DMS79 (cell line): ENCODE results near the gene ANKRD49.
"Not testable (repeated sequence)": the region's sequence is repeated elsewhere in the genome, so short reads cannot be mapped to it uniquely, and the experiment has no call there.

ENCODE experiments used
- DNase-seq: peaks from one replicate; lab custom pipeline; 2025; lab: John Stamatoyannopoulos, UW

Gene ANKRD49

DNA sequence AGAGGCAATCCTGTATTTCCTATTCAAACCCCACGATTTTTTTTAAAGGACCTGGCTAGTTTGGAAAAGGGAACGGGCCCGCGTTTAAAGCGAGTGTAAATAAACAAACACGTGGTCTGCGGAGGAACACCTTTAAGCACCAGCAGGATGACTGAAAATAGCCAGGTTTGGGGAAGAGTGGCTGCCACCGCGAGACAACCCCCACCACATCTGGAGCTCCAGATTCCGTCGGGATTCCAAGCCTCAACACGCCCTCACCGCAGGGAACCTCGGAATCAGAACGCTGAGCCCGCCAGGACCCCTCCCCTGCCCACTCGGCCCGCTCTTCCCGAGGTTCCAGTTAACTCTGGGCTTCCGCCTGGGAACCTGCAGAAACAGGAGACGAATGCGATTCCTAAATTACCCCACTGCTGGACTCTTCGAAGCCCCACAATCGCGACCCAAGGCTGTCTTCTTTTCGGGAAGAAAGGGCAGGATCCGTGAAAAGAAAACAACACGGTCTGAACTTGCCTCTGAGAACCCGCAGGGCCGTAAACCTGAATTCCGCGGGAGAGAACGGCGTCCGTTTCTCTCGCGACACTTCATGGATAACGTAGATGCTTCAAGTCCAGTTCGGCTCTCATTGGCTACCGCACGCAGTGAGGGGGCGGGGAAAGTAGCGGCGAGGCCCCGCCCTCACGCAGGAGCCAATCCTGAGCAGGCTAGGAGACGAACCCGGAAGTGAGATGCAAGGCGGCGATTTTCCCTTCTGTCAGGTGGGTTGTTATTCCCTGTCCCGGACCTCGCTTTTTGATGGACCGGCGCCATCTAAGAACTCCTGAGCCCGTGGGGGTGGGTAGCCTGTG is at the start of gene ANKRD49, which contains the start of gene MRE11:
Gene ANKRD49, plus strand, starts transcription at position 704 of the 845 bp plus-strand sequence. CDS start 2,710 bp downstream, outside the sequence.
Gene MRE11, minus strand, starts transcription at position 564 of the 845 bp plus-strand sequence. CDS start 1,043 bp downstream, outside the sequence.
- peak; percentile 99 for DNase-seq

GRCh38 chr11:94445641-94446040 is 48.1 kb upstream of the ANKRD49 start:
- no peak for DNase-seq

- DNase-seq = no peak
Measured at GRCh38 chr11:94447149-94447548, 46.6 kb upstream of the ANKRD49 start.

DNA sequence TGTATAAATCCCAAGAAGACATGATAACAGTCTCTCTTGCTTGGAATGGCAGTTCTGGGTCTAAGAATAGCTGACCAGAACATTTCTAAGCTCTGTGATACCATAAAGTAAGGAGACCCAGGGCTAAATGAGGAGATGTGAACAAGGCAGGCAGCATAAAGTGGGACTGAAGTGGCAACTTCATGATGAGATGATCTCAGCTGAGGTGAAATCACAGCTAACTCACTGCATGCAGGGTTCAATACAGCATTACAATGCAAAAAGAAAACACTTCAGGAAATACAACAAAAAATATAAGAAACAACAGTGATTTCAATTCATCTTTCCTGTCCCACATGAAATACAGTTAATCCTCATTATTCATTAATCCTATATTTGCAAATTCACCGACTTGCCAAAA is 44.8 kb upstream of the ANKRD49 start:
- DNase-seq = no peak

GRCh38 chr11:94449437-94449836 is 44.3 kb upstream of the ANKRD49 start:
- no peak for DNase-seq

GRCh38 chr11:94450048-94450447 is 43.7 kb upstream of the ANKRD49 start:
- no peak for DNase-seq

- no peak for DNase-seq
Measured at GRCh38 chr11:94452988-94453387, 40.8 kb upstream of the ANKRD49 start.

DNA sequence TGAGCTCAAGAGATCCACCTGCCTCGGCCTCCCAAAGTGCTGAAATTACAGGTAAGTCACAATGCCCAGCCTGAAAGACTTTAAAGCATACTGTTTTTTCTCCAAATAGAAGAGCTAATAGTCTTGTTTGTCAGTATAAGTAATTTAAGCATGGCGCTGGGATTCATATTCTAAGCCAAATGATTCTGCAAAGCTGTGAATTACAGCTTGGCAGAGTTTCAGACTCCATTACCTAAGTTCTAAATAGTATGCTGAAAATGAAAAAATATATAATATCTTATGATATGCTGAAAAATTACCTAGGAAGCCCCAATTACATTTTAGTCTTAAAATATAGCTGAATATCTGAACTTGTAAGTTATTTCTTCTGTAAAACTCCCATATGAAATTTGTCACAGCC is 39.5 kb upstream of the ANKRD49 start:
- no peak for DNase-seq

GRCh38 chr11:94455861-94456260 is 37.9 kb upstream of the ANKRD49 start:
- no peak for DNase-seq

GRCh38 chr11:94457118-94458029 is 36.4 kb upstream of the ANKRD49 start:
- DNase-seq = no peak

DNA sequence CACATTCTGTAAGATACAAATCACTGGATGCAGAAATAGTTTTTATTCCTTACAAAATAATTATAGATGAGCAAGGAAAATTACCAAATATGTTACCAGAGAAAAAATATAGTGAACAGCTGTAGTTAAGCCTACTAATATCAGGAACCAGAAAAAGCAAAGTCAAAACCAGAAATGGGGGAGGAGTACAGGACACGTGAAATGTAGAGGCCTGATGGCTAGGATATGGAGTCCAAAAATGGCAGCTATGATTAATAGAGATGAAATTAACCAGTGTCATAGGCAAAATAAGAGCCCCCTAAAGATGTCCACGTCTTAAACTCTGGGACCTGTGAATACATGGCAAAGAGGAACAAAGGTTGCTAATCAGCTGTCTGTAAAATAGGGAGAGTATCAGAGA is 34.2 kb upstream of the ANKRD49 start:
- DNase-seq = no peak

GRCh38 chr11:94469416-94469815 is 24.4 kb upstream of the ANKRD49 start:
- DNase-seq = no peak

- no peak for DNase-seq
Measured at GRCh38 chr11:94472916-94473799, 20.6 kb upstream of the ANKRD49 start.

DNA sequence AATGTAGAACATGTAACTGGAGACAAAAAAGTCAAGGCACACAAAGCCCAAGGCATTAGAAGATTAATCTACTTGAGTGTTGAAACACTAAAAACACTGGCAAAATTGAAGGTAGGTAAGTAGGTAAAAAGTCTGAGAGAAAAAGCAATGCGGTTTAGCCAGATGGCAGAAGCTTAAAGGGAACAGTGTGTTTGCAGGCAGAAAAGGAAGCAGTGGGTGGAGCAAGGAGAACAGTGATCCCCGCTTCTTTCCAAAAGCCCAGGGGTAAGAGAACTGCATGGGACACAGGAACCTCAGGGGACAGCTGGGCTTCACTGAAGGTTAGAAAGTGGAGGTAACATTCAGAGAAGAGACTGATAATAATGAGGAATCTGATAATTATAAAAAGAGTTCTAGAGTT is 16.2 kb upstream of the ANKRD49 start:
- DNase-seq = no peak

GRCh38 chr11:94481342-94481741 is 12.4 kb upstream of the ANKRD49 start:
- no peak for DNase-seq

- DNase-seq = no peak
Measured at GRCh38 chr11:94486068-94486467, 7.7 kb upstream of the ANKRD49 start.

DNA sequence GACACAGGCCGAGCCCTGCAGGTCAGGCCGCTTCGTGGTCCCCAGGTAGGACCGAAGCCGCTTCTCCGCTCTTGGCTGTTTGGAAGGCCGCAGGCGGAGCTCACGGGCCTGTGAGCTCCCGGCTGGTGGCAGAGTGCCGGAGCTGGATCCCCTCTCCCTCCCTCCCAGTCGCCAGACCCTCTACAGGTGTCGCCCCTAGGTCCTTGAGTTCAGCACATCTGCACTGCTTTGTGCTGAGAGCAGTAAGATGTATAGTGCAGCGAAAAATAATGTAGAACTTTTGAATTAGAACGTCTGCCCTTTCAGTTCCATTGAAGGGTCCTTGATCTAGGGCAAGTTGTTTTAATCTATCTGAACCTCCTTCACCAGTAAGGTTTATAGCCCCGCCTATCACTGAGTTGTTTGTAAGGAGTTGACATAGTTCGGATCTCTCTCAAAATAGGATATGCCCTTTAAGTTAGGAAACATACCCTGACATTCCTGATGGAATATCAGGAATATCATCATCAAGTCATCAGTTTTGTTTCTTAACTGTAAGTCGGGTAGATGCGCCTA is 419 bp downstream of the ANKRD49 start:
- no peak for DNase-seq

- DNase-seq = no peak
Measured at GRCh38 chr11:94500181-94500580, 6.4 kb downstream of the ANKRD49 start.

DNA sequence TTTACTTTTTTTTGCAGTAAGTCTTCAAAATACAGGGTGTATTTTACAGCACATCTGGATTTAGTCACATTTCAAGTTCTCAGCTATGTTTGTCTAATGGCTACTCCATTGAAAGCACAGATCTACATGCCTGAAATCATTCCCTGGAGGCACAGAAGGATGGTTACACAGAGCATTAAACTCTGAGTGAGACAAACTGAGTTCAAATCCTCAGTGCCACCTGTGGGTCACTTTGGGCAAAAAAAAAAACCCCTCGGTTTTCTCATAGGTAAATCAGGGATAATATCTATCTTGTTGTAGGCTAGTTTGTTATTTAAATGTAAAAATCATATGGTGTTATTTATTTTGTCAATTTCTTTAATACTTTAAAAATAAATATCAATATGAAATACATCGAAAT is 7.7 kb downstream of the ANKRD49 start:
- DNase-seq = no peak

DNA sequence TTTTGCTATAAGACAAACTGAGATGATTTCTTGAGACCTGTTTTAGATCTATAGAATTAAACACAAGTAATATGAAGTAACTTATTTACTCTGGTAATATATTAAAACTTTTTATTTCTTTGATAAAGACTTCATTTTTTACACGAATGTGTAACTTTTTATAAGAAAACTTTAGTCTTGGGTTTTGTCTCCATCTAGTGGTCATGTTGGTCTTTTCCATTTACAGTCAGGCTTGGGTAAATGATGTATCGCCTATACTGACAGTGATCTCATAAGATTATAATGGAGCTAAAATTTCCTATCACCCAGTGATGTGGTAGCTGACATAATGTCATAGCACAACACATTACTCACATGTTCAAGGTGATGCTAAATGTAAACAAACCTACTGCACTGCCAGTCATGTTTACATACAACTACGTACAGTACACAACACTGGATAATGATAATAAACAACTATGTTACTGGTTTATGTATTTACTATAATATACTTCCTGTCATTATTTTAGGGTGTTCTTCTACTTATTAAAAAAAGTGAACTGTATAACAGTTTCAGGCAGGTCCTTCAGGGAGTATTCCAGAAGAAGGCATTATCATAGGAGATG is 11.0 kb downstream of the ANKRD49 start:
- DNase-seq = no peak

DNA sequence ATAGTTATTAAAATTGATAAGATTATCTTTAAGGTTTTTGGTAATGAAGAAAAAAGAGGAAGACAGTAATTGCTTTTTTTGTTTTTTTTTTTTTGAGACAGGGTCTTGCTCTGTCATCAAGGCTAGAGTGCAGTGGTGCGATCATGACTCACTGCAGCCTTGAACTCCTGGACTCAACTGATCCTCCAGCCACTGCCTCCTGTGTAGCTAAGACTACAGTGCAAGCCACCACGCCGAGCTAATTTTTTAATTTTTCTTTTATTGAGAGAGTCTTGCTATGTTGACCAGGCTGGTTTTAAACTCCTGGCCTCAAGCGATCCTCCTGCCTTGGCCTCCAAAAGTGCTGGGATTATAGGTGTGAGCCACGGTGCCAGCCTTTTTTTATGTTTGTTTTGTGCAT is 12.7 kb downstream of the ANKRD49 start:
- not testable (repeated sequence) for DNase-seq
